ENCODE data around the gene NFATC2IP.

GRCh38 chr16:28903344-28904042 lies 47.2 kb upstream of the NFATC2IP start:
- TF ChIP-seq CTCF (IDR thresholded peaks at IDR 0.05) (no peak), POLR2A (IDR thresholded peaks at IDR 0.05) (no peak)
